Peyer's patch (tissue), 4 donors: ENCODE results near the gene TMEM125.

Experiments
- CTCF ChIP-seq, 6 experiments: fragments of 450-650 bp in 4 of 6; fragments of 200-600 bp in 2 of 6; sonication (generic) in 1 of 6; IDR thresholded peaks; one replicate each; pipeline ENCODE4 v1.5.1; 2017 to 2019; ENCODE audit warnings: antibody characterized with exemption in 6 of 6, mild to moderate bottlenecking in 3 of 6, moderate library complexity in 1 of 6
- POLR2A ChIP-seq, 2 donors: fragments of 450-650 bp; IDR thresholded peaks; one replicate each; pipeline ENCODE4 v1.5.1; 2017; ENCODE audit warnings: antibody characterized with exemption in 2 of 2, mild to moderate bottlenecking in 2 of 2, moderate library complexity in 2 of 2

GRCh38 chr1:43229826-43230780 lies 39.7 kb upstream of the TMEM125 start:
- TF ChIP-seq CTCF (IDR thresholded peaks at IDR 0.05) (no peak), POLR2A (IDR thresholded peaks at IDR 0.05) (no peak)
